ENCODE data around the gene PGAM5.
A peak's percentile ranks its signal among the peaks of the same experiment; 100 is the strongest.

The PGAM5 gene

DNA sequence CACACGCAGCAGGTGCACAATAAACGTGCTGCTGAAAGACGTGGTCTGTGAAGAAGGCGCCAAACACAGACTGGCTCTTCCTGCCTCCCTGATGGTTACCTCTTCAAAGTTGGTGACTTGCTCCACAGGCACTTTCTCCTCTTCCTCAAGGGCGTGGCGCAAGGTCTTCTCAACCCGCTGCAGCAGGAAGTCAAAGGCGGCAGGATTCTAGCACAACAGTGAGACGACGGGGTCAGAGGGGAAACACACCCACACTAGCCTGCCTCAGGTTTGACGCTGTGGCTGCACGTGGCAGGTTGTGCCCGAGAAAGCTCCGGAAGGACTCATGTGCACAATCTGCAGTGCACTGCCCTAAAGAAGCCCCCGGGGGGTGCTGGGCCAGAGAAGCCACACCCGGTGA lies 38.5 kb upstream of the PGAM5 start:
- no peaks in the 10 kb centered on the region for H3K27me3 ChIP-seq (ENCODE audit: control insufficient read depth in 1 of 2, insufficient read depth in 2 of 2, low read length in 2 of 2)
- H3K4me3 ChIP-seq (ENCODE audit: low read length in 2 of 2) = no peak overlapping the region
- H3K9ac ChIP-seq (ENCODE audit: low read length in 2 of 2) = no peak overlapping the region
- H3K9me3 ChIP-seq (ENCODE audit: control insufficient read depth in 2 of 2, low read length in 2 of 2) = no peaks in the 10 kb centered on the region
- H3K4me1 ChIP-seq (ENCODE audit: control insufficient read depth, insufficient read depth, low read length) = no peaks in the 10 kb centered on the region
- peaks cover 32 to 51% of the 10 kb centered on the region in 2 donors for H3K36me3 ChIP-seq (ENCODE audit: control insufficient read depth in 2 of 2, insufficient read depth in 2 of 2, low read length in 2 of 2)
- H3K27ac ChIP-seq (ENCODE audit: low read length) = no peak overlapping the region

DNA sequence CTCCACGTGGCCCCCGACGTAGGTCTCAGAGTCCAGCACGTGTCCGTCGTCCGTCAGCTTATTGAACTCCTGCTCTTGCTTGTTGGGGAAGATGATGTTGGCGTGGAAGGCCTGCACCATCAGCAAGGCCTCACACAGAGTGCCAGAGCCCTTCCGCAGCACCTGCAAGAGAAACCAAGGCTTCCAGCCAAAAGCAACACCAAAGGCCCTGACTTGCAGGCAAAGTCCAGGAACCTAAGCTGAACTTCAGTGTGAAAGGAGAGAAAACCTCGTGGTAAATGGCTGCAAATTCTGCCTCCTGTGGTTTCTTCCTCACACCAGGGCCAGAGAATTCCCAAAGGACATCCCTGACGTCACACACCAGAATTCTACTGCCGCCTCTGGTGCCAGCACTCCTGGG lies 38.0 kb upstream of the PGAM5 start:
- Histone ChIP-seq H3K27ac (ENCODE audit: low read length) (no peak overlapping the region), H3K36me3 (ENCODE audit: control insufficient read depth in 2 of 2, insufficient read depth in 2 of 2, low read length in 2 of 2) (peaks cover 35 to 52% of the 10 kb centered on the region in 2 donors), H3K4me3 (ENCODE audit: low read length in 2 of 2) (no peak overlapping the region), H3K4me1 (ENCODE audit: control insufficient read depth, insufficient read depth, low read length) (no peaks in the 10 kb centered on the region), H3K9me3 (ENCODE audit: control insufficient read depth in 2 of 2, low read length in 2 of 2) (no peaks in the 10 kb centered on the region), H3K9ac (ENCODE audit: low read length in 2 of 2) (no peak overlapping the region), H3K27me3 (ENCODE audit: control insufficient read depth in 1 of 2, insufficient read depth in 2 of 2, low read length in 2 of 2) (no peaks in the 10 kb centered on the region)

DNA sequence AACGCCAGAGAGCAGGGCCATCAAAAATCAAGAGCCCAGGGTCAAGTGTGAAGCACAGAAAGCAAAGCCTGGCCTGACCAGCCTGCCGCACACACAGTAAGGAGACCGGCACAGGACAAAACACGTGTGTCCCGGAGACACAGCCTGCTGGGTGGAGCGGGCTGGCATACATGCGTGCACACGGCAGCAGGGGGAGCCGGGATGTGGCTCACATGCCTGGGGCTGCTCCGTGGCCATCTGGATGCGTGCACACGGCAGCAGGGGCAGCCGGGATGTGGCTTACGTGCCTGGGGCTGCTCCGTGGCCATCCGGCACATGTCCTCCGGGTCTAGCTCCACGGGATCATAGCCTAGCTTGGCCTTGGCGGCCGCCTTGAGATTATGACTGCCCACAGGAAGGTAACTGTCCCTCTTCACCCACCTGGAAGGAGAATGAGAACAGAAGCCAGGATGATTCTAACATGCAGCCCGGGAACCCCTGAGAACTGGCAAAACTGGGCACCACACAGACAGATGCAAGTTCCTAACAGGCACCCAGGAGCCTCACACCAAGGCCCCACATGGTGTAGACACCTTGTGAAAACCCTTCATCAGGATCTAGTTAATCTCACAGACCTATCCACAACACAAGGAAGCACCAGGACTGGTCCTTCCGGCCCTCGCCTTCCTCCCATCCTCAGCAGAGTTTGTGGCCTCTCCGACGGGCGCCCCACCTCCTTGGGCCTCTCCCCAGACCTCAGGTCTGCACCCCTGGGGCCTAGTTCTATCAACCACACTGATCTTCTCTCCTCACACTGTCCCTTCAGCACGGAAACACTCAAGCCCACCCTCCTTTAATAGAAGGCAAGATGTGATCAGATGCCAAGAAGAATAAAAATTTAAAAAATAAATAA lies 37.1 kb upstream of the PGAM5 start:
- no peak overlapping the region for H3K4me3 ChIP-seq (ENCODE audit: low read length in 2 of 2)
- H3K36me3 ChIP-seq (ENCODE audit: control insufficient read depth in 2 of 2, insufficient read depth in 2 of 2, low read length in 2 of 2) = peaks cover 32 to 46% of the 10 kb centered on the region in 2 donors
- H3K27ac ChIP-seq (ENCODE audit: low read length) = no peak overlapping the region
- H3K9ac ChIP-seq (ENCODE audit: low read length in 2 of 2) = no peak overlapping the region
- no peaks in the 10 kb centered on the region for H3K27me3 ChIP-seq (ENCODE audit: control insufficient read depth in 1 of 2, insufficient read depth in 2 of 2, low read length in 2 of 2)
- no peaks in the 10 kb centered on the region for H3K9me3 ChIP-seq (ENCODE audit: control insufficient read depth in 2 of 2, low read length in 2 of 2)
- no peaks in the 10 kb centered on the region for H3K4me1 ChIP-seq (ENCODE audit: control insufficient read depth, insufficient read depth, low read length)

DNA sequence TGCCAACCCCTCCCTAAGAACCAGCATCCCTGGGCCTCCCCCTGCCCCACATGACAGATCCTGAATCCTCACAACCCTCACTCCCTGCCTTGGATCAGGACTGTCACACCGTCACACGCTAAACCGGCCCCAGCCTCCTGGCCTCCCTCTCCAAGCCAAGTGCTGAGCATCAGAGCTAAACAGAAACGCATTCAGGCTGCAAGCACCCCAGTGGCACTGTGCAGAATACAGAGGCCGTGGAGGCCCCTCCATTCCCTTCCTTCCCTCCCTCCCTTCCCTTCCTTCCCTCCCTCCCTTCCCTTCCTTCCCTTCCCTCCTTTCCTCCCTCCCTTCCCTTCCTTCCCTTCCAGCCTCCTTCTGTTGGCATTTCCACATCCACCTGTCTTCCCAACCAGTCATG lies 36.1 kb upstream of the PGAM5 start:
- no peaks in the 10 kb centered on the region for H3K27me3 ChIP-seq (ENCODE audit: control insufficient read depth in 1 of 2, insufficient read depth in 2 of 2, low read length in 2 of 2)
- H3K36me3 ChIP-seq (ENCODE audit: control insufficient read depth in 2 of 2, insufficient read depth in 2 of 2, low read length in 2 of 2) = peaks cover 28 to 42% of the 10 kb centered on the region in 2 donors
- no peaks in the 10 kb centered on the region for H3K9me3 ChIP-seq (ENCODE audit: control insufficient read depth in 2 of 2, low read length in 2 of 2)
- no peak overlapping the region for H3K27ac ChIP-seq (ENCODE audit: low read length)
- no peaks in the 10 kb centered on the region for H3K4me1 ChIP-seq (ENCODE audit: control insufficient read depth, insufficient read depth, low read length)
- H3K4me3 ChIP-seq (ENCODE audit: low read length in 2 of 2) = no peak overlapping the region
- H3K9ac ChIP-seq (ENCODE audit: low read length in 2 of 2) = no peak overlapping the region

DNA sequence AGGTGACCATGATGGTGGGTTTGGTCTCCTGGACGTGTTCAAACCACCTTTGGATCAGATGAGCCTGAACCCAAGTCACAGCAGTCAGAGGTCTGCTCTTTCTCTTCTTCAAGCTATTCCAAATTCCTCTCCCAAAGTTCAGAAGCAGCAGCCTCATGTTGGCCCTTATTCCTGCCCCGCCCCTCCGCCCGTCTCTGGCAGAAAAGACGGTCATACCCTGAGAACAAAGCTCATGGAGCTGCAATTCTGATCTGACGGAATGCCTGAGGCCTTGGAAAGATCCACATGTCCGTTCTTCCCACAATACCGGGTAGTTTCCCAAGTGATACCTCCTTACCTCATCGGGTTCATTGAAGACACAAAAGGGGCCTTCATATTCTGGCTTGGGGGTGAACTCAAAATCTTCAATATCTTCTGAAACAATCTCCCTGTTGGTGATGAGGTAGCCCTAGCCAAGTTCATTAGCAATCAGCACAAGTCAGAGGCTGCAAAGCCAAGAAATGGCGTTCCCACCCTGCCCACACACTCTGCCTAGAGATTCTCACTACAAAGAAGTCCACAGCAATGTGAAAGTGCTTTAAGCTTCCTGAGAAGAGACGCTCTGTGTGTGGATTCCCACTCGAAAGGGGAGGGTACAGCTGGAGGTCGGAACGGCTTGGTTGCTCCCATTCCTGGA lies 34.7 kb upstream of the PGAM5 start:
- Histone ChIP-seq H3K27me3 (ENCODE audit: control insufficient read depth in 1 of 2, insufficient read depth in 2 of 2, low read length in 2 of 2) (no peaks in the 10 kb centered on the region), H3K4me3 (ENCODE audit: low read length in 2 of 2) (no peak overlapping the region), H3K4me1 (ENCODE audit: control insufficient read depth, insufficient read depth, low read length) (no peaks in the 10 kb centered on the region), H3K36me3 (ENCODE audit: control insufficient read depth in 2 of 2, insufficient read depth in 2 of 2, low read length in 2 of 2) (peaks cover 28 to 39% of the 10 kb centered on the region in 2 donors), H3K9ac (ENCODE audit: low read length in 2 of 2) (no peak overlapping the region), H3K9me3 (ENCODE audit: control insufficient read depth in 2 of 2, low read length in 2 of 2) (no peaks in the 10 kb centered on the region), H3K27ac (ENCODE audit: low read length) (no peak overlapping the region)

DNA sequence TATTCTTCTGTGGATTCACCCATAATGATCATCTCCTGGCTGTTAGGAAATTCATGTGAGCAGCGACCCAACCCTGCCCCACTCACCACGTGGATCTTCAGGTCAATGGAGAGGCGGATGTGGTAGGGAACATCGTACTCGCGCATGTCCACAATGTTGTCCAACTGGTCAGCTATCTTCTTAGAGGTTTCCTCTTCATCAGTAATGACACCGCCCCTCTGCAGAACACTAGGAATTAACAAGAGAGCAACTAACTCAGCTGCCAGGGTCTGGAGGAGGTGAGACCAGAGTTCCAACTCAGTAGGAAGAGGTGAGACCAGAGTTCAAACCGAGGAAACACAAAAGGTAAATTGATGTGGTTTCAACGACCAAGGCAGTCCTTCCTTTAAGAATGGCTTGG lies 33.1 kb upstream of the PGAM5 start:
- no peaks in the 10 kb centered on the region for H3K27me3 ChIP-seq (ENCODE audit: control insufficient read depth in 1 of 2, insufficient read depth in 2 of 2, low read length in 2 of 2)
- H3K4me3 ChIP-seq (ENCODE audit: low read length in 2 of 2) = no peak overlapping the region
- H3K36me3 ChIP-seq (ENCODE audit: control insufficient read depth in 2 of 2, insufficient read depth in 2 of 2, low read length in 2 of 2) = peaks cover 25 to 33% of the 10 kb centered on the region in 2 donors
- no peaks in the 10 kb centered on the region for H3K4me1 ChIP-seq (ENCODE audit: control insufficient read depth, insufficient read depth, low read length)
- H3K27ac ChIP-seq (ENCODE audit: low read length) = no peak overlapping the region
- H3K9me3 ChIP-seq (ENCODE audit: control insufficient read depth in 2 of 2, low read length in 2 of 2) = no peaks in the 10 kb centered on the region
- H3K9ac ChIP-seq (ENCODE audit: low read length in 2 of 2) = no peak overlapping the region

DNA sequence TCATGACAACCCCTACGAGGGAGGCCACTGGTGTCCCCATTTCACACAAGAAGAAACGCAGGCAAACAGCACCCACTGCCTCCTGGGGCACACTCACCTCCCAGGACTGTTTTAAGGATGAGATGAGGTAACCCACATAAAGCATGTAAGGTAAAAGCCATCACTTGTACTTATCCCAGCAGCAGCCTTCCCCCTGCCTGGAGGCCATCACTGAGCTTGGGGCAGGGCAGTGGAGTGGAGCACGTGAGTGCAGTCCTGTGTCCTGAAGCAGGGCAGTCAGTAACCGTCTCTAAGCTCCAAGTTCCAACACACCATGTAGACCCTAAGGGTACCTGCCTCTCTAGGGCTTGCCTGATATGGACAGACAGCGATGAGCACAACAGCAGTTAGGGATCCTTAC lies 25.2 kb upstream of the PGAM5 start:
- Histone ChIP-seq H3K36me3 (ENCODE audit: control insufficient read depth in 2 of 2, insufficient read depth in 2 of 2, low read length in 2 of 2) (peaks cover 0 to 2% of the 10 kb centered on the region in 2 donors), H3K9ac (ENCODE audit: low read length in 2 of 2) (peak overlapping the region in 1 of 2 donors; percentile 36), H3K4me3 (ENCODE audit: low read length in 2 of 2) (no peak overlapping the region), H3K27me3 (ENCODE audit: control insufficient read depth in 1 of 2, insufficient read depth in 2 of 2, low read length in 2 of 2) (no peaks in the 10 kb centered on the region), H3K9me3 (ENCODE audit: control insufficient read depth in 2 of 2, low read length in 2 of 2) (no peaks in the 10 kb centered on the region), H3K4me1 (ENCODE audit: control insufficient read depth, insufficient read depth, low read length) (peaks cover 17% of the 10 kb centered on the region), H3K27ac (ENCODE audit: low read length) (no peak overlapping the region)

DNA sequence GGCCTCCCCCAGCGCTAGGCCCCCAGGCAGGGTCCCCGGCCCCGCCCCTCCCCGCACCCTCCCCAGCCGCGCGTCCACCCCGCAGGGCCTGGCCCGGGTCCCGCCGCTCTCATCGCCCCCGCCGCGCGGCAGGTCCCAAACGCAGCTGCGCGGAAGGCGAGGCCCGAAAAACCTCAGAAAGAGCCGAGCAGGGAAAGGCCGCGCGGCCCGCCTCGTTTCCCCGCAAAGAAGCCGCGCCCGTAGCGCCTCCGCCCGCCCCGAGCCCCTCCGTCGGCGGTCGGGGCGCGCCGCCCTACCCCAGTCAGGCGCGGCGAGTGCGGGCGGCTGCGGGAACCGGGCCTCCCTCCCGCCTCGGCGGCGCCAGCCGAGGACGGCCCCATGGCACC lies 23.8 kb upstream of the PGAM5 start:
- no peak overlapping the region for H3K27ac ChIP-seq (ENCODE audit: low read length)
- peak overlapping the region in 1 of 2 donors; percentile 28 for H3K9ac ChIP-seq (ENCODE audit: low read length in 2 of 2)
- H3K4me1 ChIP-seq (ENCODE audit: control insufficient read depth, insufficient read depth, low read length) = peaks cover 17% of the 10 kb centered on the region
- H3K27me3 ChIP-seq (ENCODE audit: control insufficient read depth in 1 of 2, insufficient read depth in 2 of 2, low read length in 2 of 2) = no peaks in the 10 kb centered on the region
- no peaks in the 10 kb centered on the region for H3K9me3 ChIP-seq (ENCODE audit: control insufficient read depth in 2 of 2, low read length in 2 of 2)
- peak overlapping the region; percentile 49 to 74 for H3K4me3 ChIP-seq (ENCODE audit: low read length in 2 of 2)
- peaks cover 0 to 2% of the 10 kb centered on the region in 2 donors for H3K36me3 ChIP-seq (ENCODE audit: control insufficient read depth in 2 of 2, insufficient read depth in 2 of 2, low read length in 2 of 2)

DNA sequence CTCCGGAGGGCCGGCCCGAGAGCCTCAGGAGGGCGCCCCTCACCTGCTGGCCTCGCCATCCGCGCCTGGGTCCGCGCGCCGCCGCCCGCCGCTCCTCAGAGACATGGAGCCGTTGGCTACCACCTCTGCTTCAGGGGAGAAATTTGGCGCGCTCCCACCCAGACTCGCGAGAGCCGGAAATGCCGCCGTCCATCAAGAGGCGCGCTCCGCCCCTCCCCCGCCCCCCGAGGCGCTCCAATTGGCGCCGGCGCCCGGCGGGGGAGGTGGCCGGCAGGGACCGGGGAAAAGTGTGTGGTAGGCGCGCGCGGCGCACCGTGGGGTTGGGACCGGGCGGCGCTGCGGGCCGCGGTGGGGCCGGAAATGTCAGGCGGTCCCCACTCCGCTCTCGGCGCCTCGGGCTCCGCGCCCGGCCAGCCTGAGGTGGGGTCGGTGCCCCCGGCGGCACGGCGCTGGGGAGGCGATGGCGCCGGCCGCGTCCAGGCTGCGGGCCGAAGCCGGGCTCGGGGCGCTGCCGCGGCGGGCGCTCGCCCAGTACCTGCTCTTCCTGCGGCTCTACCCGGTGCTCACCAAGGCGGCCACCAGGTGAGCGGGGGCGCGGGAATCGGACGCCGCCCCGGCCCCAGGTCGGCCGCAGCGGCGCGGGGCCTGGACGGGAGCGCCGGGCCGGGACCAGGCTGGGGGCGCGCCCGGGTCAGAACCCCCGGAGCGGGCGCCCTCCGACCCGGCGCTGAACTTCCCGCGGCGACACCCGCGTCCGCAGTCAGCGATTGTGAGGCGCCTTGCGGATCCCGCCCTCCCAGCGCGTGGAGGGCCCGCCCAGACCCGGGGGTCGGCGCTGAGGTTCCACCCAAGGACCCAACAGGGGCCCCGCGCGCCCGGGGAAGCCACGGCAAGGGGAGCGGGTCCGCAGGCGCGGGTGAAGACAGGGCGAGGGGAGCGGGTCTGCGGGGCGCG lies 23.2 kb upstream of the PGAM5 start, which contains the start of the genes POLE and PXMP2:
Gene POLE (minus strand): TSS at position 132 of the 954 bp plus-strand sequence. CDS start 27 bp downstream, at position 105.
Gene PXMP2 (plus strand): TSS at position 377 of the 954 bp plus-strand sequence. CDS start 84 bp downstream, at position 461.
- H3K36me3 ChIP-seq (ENCODE audit: control insufficient read depth in 2 of 2, insufficient read depth in 2 of 2, low read length in 2 of 2) = peaks cover 0 to 2% of the 10 kb centered on the region in 2 donors
- peak within 1 kb of the TSS; percentile 49 to 74 for H3K4me3 ChIP-seq (ENCODE audit: low read length in 2 of 2)
- H3K27ac ChIP-seq (ENCODE audit: low read length) = no peak within 1 kb of the TSS
- no peaks in the 10 kb centered on the region for H3K9me3 ChIP-seq (ENCODE audit: control insufficient read depth in 2 of 2, low read length in 2 of 2)
- H3K4me1 ChIP-seq (ENCODE audit: control insufficient read depth, insufficient read depth, low read length) = peaks cover 17% of the 10 kb centered on the region
- peak within 1 kb of the TSS; percentile 28 to 42 for H3K9ac ChIP-seq (ENCODE audit: low read length in 2 of 2)
- no peaks in the 10 kb centered on the region for H3K27me3 ChIP-seq (ENCODE audit: control insufficient read depth in 1 of 2, insufficient read depth in 2 of 2, low read length in 2 of 2)

DNA sequence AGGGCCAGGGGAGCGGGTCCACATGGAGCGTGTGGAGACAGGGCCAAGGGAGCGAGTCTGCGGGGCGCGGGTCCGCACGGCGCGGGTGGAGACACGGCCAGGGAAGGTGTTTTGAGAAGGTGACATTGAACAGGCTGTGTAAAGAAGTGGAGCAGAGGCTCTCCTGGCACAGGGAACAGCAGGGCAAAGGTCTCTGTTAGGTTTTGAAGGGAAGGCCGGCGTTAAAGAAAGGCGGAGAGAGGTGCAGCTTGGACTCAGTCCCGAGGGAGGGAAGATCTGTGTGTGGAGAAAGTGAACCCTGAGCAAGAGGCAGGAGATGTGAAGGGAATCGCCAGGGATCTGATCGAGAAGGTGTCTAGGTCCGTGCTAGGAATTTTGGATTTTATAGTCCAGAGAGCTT lies 21.4 kb upstream of the PGAM5 start:
- Histone ChIP-seq H3K27me3 (ENCODE audit: control insufficient read depth in 1 of 2, insufficient read depth in 2 of 2, low read length in 2 of 2) (no peaks in the 10 kb centered on the region), H3K9me3 (ENCODE audit: control insufficient read depth in 2 of 2, low read length in 2 of 2) (no peaks in the 10 kb centered on the region), H3K27ac (ENCODE audit: low read length) (no peak overlapping the region), H3K4me3 (ENCODE audit: low read length in 2 of 2) (no peak overlapping the region), H3K36me3 (ENCODE audit: control insufficient read depth in 2 of 2, insufficient read depth in 2 of 2, low read length in 2 of 2) (peaks cover 0 to 2% of the 10 kb centered on the region in 2 donors), H3K9ac (ENCODE audit: low read length in 2 of 2) (no peak overlapping the region), H3K4me1 (ENCODE audit: control insufficient read depth, insufficient read depth, low read length) (peaks cover 17% of the 10 kb centered on the region)
